GM19452 (cell line): ENCODE results near the gene SMARCE1.
"Not testable (repeated sequence)": the region's sequence is repeated elsewhere in the genome, so short reads cannot be mapped to it uniquely, and the experiment has no call there.

ENCODE experiments used
- ATAC-seq: cut with Tn5 transposase; IDR thresholded peaks from one replicate; pipeline ENCODE4 v1.9.1; 2021; ENCODE audit not compliant: unreplicated experiment

The SMARCE1 gene

DNA sequence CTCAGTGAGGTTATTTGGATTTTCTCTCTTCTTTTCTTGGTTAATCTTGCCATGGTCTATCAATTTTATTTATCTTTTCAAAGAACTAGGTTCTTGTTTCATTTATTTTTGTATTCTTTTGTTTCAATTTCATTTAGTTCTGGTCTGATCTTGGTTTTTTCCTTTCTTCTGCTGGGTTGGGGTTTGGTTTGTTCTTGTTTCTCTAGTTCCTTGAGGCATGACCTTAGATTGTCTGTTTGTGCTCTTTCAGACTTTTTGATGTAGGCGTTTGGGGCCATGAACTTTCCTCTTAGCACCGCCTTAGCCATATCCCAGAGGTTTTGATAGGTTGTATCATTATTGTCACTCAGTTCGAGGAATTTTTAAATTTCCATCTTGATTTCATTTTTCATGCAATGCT, 61.4 kb downstream of the SMARCE1 start:
- not testable (repeated sequence) for ATAC-seq

DNA sequence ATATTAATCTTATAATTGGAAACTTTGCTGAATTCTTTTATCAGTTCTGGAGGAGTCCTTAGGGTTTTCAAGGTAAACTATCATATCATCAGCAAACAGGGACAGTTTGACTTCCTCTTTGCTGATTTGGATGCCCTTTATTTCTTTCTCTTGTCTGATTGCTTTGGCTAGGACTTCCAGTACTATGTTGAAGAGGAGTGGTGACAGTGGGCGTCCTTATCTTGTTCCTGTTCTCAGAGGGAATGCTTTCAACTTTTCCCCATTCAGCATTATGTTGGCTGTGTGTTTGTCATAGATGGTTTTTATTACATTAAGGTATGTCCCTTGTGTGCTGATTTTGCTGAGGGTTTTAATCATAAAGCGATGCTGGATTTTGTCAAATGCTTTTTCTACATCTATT, 62.7 kb downstream of the SMARCE1 start:
- not testable (repeated sequence) for ATAC-seq

DNA sequence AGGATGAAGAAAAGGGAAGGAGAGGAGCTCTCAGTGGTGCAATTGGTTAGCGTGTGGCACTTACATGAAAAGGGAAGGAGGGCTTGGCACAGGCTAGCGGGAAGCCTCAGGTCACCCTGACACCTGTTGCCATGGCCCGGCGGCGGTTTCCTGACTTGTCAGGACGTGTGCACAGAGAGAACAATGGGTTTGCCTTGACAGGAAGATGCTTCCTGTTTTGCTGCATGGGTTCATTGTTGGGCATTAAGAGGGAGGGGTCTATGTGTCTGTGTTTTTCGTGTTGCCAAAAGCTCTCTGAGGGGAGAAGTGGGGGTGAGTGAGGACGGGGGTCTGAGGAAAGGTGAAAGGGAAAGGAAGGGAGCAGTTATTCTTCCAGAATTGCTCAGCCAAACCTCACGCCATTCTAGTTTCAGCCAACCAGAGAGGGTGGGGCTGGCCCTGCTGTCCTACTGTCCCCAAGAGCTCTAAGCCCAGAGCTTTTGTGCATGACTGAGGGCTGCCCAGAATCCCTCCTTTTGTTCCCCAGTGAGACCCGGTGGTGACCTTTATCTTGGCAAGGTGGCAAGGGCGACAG, 65.2 kb downstream of the SMARCE1 start:
- peak; percentile 90 for ATAC-seq

DNA sequence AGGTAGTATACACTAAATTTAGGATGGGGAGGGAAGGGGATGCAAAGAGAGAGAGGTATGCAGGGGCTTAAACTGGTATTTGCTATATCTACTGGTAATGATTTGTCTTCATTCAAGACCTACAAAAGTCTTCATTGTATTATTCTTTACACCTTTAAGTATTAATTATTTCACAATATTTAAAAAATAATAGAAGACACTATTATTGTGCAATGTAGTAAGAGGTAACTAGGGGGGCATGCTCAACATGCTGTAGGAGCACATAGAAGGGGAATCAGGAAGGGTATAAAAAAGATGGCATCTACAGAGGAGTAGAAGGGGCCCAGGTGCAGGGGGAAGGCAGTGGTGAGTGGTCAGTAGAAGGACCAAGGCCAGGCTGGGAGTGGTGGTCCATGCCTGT, 67.5 kb downstream of the SMARCE1 start:
- ATAC-seq: no peak

DNA sequence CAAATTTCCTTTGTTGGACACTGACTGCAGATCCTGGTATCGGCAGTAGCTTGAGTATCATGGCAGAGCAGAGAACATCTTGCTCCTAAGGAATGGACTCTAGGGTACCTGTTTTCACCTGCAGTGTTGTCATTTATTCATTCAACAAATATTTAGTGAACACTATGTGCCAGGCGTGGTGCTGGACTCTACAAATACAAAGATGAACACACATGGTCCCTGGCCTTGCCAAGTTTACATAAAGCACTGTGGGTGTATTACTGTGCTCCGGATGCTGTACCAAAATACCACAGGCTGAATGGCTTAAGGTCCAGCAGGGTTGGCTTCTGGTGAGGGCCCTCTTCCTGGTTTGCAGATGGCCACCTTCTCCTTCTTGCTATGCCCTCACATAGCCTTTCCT, 68.1 kb downstream of the SMARCE1 start:
- no peak for ATAC-seq

DNA sequence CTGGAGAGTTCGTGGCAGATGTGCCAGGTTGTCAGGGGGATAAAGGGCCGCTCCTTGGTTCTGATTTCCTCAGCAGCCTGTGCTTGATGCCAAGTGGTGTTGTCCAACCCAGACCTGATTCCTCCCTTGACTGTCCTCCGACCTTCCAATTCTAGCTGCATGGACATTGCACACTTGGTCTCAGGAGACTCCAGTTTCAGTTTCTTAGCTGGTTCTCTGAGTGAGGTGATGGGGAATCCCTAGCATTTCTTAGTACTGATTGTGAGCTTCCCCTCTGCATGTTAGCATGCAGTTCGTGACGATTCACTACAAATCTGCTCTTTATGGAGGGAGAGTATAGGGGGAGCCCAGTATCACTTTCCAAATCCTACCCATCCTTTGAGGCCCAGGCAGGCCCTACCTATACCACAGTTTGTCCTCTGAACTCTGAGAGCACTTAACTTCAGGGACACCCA, 70.0 kb downstream of the SMARCE1 start:
- peak; percentile 38 for ATAC-seq

DNA sequence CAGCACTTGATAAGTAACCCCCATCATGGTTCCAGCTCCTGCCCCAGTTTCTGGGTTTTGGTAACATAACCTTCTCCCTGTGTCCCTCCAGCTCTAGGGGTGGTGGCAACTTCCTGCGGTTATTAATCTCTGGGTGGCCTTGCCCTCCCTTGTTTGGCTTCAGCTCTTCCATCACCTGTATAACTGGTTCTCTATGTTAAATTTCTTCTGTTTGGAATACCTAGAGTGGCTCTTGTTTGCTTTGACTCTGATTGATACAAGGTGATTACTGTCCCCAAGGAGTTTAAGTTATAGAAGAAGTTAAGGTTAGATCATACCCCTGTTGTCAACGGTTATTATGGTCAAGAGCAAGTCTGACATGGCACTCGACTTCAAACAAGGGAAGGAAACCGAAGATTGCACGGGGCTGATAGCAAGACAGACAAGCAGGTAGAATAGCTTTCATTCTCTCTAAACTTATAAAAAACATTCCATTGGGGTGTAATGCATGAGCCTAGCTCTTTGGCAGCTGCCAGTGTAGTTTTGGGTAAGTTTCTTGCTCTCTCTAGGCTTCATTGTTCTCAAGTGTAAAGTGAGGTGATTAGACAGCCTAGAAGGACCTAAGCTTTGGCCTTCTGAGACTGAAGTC, 71.4 kb downstream of the SMARCE1 start:
- ATAC-seq: no peak
